Measurements from ENCODE around the gene TMEM89.

TMEM89 gene

GRCh38 chr3:48594417-48595049, 27.0 kb downstream of the TMEM89 start:
- intact Hi-C loops (cut with DNase I), result no loop called here
- DNase-seq, result no peak

- DNase-seq, result no peak
- intact Hi-C loops (cut with DNase I), result no loop called here
Observed at GRCh38 chr3:48593337-48593736, 28.2 kb downstream of the TMEM89 start.

GRCh38 chr3:48592519-48593087, 29.0 kb downstream of the TMEM89 start:
- intact Hi-C loops (cut with DNase I), result no loop called here
- DNase-seq, result no peak

GRCh38 chr3:48591886-48592518, 29.6 kb downstream of the TMEM89 start:
- intact Hi-C loops (cut with DNase I), result no loop called here
- peak in 1 of 10 donors; percentile 70 for DNase-seq

GRCh38 chr3:48591436-48591835, 30.1 kb downstream of the TMEM89 start:
- DNase-seq, result no peak
- intact Hi-C loops (cut with DNase I), result no loop called here

- DNase-seq, result no peak
- intact Hi-C loops (cut with DNase I), result no loop called here
Observed at GRCh38 chr3:48588230-48588629, 33.3 kb downstream of the TMEM89 start.

GRCh38 chr3:48587686-48588085, 33.9 kb downstream of the TMEM89 start:
- no peak for DNase-seq
- intact Hi-C loops (cut with DNase I), result no loop called here

- DNase-seq, result no peak
- intact Hi-C loops (cut with DNase I), result no loop called here
Observed at GRCh38 chr3:48585411-48585810, 36.2 kb downstream of the TMEM89 start.

GRCh38 chr3:48584836-48585235, 36.7 kb downstream of the TMEM89 start:
- DNase-seq, result no peak
- intact Hi-C loops (cut with DNase I), result no loop called here

GRCh38 chr3:48581621-48582481, 39.7 kb downstream of the TMEM89 start:
- intact Hi-C loops (cut with DNase I), result no loop called here
- DNase-seq, result no peak

- intact Hi-C loops (cut with DNase I), result no loop called here
- DNase-seq, result no peak
Observed at GRCh38 chr3:48576647-48577046, 44.9 kb downstream of the TMEM89 start.

GRCh38 chr3:48575366-48575765, 46.2 kb downstream of the TMEM89 start:
- intact Hi-C loops (cut with DNase I), result no loop called here
- no peak for DNase-seq

GRCh38 chr3:48573973-48574585, 47.5 kb downstream of the TMEM89 start:
- intact Hi-C loops (cut with DNase I), result no loop called here
- DNase-seq, result no peak

- DNase-seq, result no peak
- intact Hi-C loops (cut with DNase I), result no loop called here
Observed at GRCh38 chr3:48572517-48572916, 49.1 kb downstream of the TMEM89 start.

- DNase-seq, result no peak
- intact Hi-C loops (cut with DNase I), result no loop called here
Observed at GRCh38 chr3:48571938-48572337, 49.6 kb downstream of the TMEM89 start.
